ENCODE data around the gene GNB1L.

GNB1L gene

GRCh38 chr22:19869497-19870152 is 15.0 kb upstream of the GNB1L start:
- TF ChIP-seq, protein P1, sequence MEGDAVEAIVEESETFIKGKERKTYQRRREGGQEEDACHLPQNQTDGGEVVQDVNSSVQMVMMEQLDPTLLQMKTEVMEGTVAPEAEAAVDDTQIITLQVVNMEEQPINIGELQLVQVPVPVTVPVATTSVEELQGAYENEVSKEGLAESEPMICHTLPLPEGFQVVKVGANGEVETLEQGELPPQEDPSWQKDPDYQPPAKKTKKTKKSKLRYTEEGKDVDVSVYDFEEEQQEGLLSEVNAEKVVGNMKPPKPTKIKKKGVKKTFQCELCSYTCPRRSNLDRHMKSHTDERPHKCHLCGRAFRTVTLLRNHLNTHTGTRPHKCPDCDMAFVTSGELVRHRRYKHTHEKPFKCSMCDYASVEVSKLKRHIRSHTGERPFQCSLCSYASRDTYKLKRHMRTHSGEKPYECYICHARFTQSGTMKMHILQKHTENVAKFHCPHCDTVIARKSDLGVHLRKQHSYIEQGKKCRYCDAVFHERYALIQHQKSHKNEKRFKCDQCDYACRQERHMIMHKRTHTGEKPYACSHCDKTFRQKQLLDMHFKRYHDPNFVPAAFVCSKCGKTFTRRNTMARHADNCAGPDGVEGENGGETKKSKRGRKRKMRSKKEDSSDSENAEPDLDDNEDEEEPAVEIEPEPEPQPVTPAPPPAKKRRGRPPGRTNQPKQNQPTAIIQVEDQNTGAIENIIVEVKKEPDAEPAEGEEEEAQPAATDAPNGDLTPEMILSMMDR (IDR thresholded peaks at IDR 0.05; ENCODE audit: insufficient read depth, missing control alignments): no peak
- FAIRE-seq (no peak), DNase-seq (ENCODE audit: insufficient read length, low spot score) (no peak)

GRCh38 chr22:19868773-19869471 is 14.2 kb upstream of the GNB1L start:
- FAIRE-seq (no peak), DNase-seq (ENCODE audit: insufficient read length, low spot score) (no peak)
- TF ChIP-seq, protein P1 (IDR thresholded peaks at IDR 0.05; ENCODE audit: insufficient read depth, missing control alignments): no peak

GRCh38 chr22:19868333-19868732 is 13.7 kb upstream of the GNB1L start:
- DNase-seq (ENCODE audit: insufficient read length, low spot score): no peak
- TF ChIP-seq, protein P1 (IDR thresholded peaks at IDR 0.05; ENCODE audit: insufficient read depth, missing control alignments): no peak
- FAIRE-seq: no peak

GRCh38 chr22:19867617-19868016 is 12.9 kb upstream of the GNB1L start:
- no peak for DNase-seq (ENCODE audit: insufficient read length, low spot score)
- TF ChIP-seq, protein P1 (IDR thresholded peaks at IDR 0.05; ENCODE audit: insufficient read depth, missing control alignments): no peak
- FAIRE-seq: no peak

DNA sequence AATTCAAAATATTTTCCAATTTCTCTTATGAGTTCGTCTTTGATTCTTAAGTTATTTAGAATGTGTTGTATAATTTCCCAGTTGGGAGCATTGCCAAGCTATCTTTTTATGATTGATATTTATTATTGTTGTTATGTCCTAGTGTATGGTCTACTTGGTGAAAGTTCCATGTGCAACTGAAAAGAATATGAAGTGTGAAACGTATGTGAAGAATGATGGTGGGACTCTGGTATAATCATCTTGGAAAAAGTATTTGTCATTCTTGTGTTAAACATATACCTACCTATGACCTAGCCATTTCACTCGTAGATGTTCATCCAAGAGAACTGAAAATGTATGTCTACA is 12.0 kb upstream of the GNB1L start:
- FAIRE-seq: peak; percentile 21
- TF ChIP-seq, protein P1 (IDR thresholded peaks at IDR 0.05; ENCODE audit: insufficient read depth, missing control alignments): no peak
- DNase-seq (ENCODE audit: insufficient read length, low spot score): no peak

DNA sequence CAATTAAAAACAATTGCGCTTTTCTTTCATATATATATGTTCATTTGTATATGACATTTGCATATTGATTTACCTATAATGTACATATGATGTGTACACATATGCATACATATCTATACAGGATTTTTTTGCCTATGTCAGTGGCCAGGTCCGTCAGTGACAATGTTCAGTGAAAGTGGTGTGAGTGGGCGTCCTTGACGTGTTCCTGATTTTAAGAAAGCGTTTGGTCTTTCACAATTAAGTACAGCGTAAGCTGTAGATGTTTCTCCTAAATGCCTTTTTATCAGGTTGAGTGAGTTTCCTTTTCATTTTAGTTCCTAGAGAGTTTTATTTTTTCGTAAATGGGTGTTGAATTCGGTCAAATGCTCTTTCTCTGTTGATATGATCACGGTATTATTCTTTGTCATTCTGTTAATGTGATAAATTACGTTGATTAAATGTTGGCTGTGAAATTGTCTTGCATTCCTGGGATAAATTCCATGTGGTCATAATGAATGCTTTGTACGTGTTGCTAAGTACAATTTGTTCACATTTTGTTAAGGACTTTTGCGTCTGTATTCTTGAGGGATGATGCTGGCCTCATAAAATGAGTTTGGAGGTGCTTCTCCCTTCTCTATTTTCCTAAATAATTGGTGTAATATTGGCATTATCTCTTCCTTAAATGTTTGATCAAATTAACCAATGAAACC is 10.6 kb upstream of the GNB1L start:
- DNase-seq (ENCODE audit: insufficient read length, low spot score) (no peak), FAIRE-seq (peak; percentile 48)
- TF ChIP-seq, protein P1 (IDR thresholded peaks at IDR 0.05; ENCODE audit: insufficient read depth, missing control alignments): no peak

Data from D721Med (cell line).